GM21717 (cell line): ENCODE results near the gene WDR27.
"Not testable (repeated sequence)": the region's sequence is repeated elsewhere in the genome, so short reads cannot be mapped to it uniquely, and the experiment has no call there.

Experiments used
- ATAC-seq: cut with Tn5 transposase; IDR thresholded peaks from one replicate; pipeline ENCODE4 v1.9.1; 2021; ENCODE audit warnings: mild to moderate bottlenecking, moderate library complexity; ENCODE audit not compliant: unreplicated experiment

WDR27 gene

GRCh38 chr6:169452117-169452868 lies 249.5 kb downstream of the WDR27 start:
- no peak for ATAC-seq

GRCh38 chr6:169451065-169451838 lies 250.6 kb downstream of the WDR27 start:
- no peak for ATAC-seq

GRCh38 chr6:169450097-169450496 lies 251.7 kb downstream of the WDR27 start:
- no peak for ATAC-seq

GRCh38 chr6:169449221-169449620 lies 252.6 kb downstream of the WDR27 start:
- no peak for ATAC-seq

- no peak for ATAC-seq
Measured at GRCh38 chr6:169445661-169446581, 255.9 kb downstream of the WDR27 start.

- ATAC-seq: no peak
Measured at GRCh38 chr6:169445227-169445626, 256.6 kb downstream of the WDR27 start.

- no peak for ATAC-seq
Measured at GRCh38 chr6:169441292-169441691, 260.5 kb downstream of the WDR27 start.

GRCh38 chr6:169439710-169440109 lies 262.1 kb downstream of the WDR27 start:
- ATAC-seq: no peak

GRCh38 chr6:169434554-169434953 lies 267.3 kb downstream of the WDR27 start:
- not testable (repeated sequence) for ATAC-seq

GRCh38 chr6:169429001-169429400 lies 272.8 kb downstream of the WDR27 start:
- no peak for ATAC-seq

- no peak for ATAC-seq
Measured at GRCh38 chr6:169428532-169428931, 273.3 kb downstream of the WDR27 start.

- ATAC-seq: no peak
Measured at GRCh38 chr6:169427856-169428255, 274.0 kb downstream of the WDR27 start.

- ATAC-seq: no peak
Measured at GRCh38 chr6:169426611-169427010, 275.2 kb downstream of the WDR27 start.

- no peak for ATAC-seq
Measured at GRCh38 chr6:169425628-169426370, 276.0 kb downstream of the WDR27 start.

- no peak for ATAC-seq
Measured at GRCh38 chr6:169424821-169425240, 277.0 kb downstream of the WDR27 start.

- ATAC-seq: no peak
Measured at GRCh38 chr6:169424149-169424804, 277.6 kb downstream of the WDR27 start.

- no peak for ATAC-seq
Measured at GRCh38 chr6:169421586-169422264, 280.1 kb downstream of the WDR27 start.

GRCh38 chr6:169420912-169421543 lies 280.8 kb downstream of the WDR27 start:
- no peak for ATAC-seq

GRCh38 chr6:169417101-169417500 lies 284.7 kb downstream of the WDR27 start:
- ATAC-seq: no peak
